A549 treated with CpdA at 1 μM for 4 hours (cell line): Measurements from ENCODE around the gene DCANP1. TPM values are rescaled to one million over a fixed set of nuclear protein-coding genes. Genes with fewer than 3 reads are reported as not detected.

Source experiments
- total RNA-seq: library from RNA; stranded (reverse); fragments of 200-300 nt; extraction: Qiagen RNA extraction; gene quantifications from 5 replicates; pipeline ENCODE4 v1.2.3, GENCODE V29; 2022; ENCODE audit warnings: low read depth

Gene DCANP1
- total RNA-seq = not detected in 5 replicates

GRCh38 chr5:135447298-135447929 lies at the start of gene DCANP1:
DCANP1 (minus strand) TSS chr5:135447348; CDS start chr5:135447108, 240 bp downstream.

GRCh38 chr5:135452321-135453030 lies 5.3 kb upstream of the DCANP1 start, which contains the start of gene TIFAB:
TIFAB (minus strand) TSS chr5:135452351; CDS start chr5:135449939, 2,412 bp downstream.

GRCh38 chr5:135398855-135399793 lies 48.0 kb downstream of the DCANP1 start, which contains the start of gene MACROH2A1:
MACROH2A1 (minus strand) TSS chr5:135399231; CDS start chr5:135389093, 10,138 bp downstream.

Other genes with a start within 250 kb of the DCANP1 start
- 176 to 208 TPM (median 203 TPM) in 5 replicates for gene MACROH2A1, start 48.1 kb downstream of the DCANP1 start, total RNA-seq
- gene TIFAB, start 5.0 kb upstream of the DCANP1 start, total RNA-seq = not detected in 5 replicates
- not detected in 5 replicates for gene NEUROG1, start 88.6 kb upstream of the DCANP1 start, total RNA-seq
- gene CXCL14, start 131.6 kb upstream of the DCANP1 start, total RNA-seq = 0.07 to 0.20 TPM (median 0.17 TPM) in 4 of 5 replicates, not detected in the other